Stimulated activated CD8-positive, alpha-beta memory T cell treated with anti-CD3 and anti-CD28 coated beads, Interleukin-7, amount 100 ng/mL, for 4 hours (primary cell): Measurements from ENCODE around the gene KIF18B.

Experiments used
- DNase-seq, 2 donors: peaks; one replicate each; pipeline ENCODE4 v3.0.0-alpha.2; 2020; ENCODE audit warnings: low read depth in 2 of 2

KIF18B gene

GRCh38 chr17:44940317-44940716, 7.3 kb downstream of the KIF18B start:
- DNase-seq: no peak

- DNase-seq: no peak
These were observed 12.5 kb downstream of the KIF18B start for GRCh38 chr17:44935116-44935515.

DNA sequence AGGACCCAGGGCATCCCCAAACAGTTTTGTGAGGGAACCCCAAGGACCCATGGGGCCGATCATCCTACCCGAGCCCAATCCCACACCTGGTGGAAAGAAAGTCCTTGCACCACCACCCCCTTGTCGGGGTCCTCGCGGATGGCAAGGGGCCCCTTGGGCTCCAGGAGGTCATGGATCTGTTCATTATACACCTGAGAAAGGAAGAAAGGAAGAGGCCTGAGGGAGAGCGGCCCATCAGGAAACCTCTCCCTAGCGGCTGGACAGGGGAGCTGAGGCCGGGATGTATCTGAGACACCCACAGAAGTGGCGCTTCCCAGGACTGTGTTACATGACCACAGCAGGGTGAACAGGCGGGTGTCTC, 12.8 kb downstream of the KIF18B start:
- no peak for DNase-seq

- no peak for DNase-seq
These were observed 13.5 kb downstream of the KIF18B start for GRCh38 chr17:44933824-44934744.

GRCh38 chr17:44932787-44933097, 14.8 kb downstream of the KIF18B start:
- DNase-seq: no peak

GRCh38 chr17:44932096-44932786, 15.3 kb downstream of the KIF18B start:
- DNase-seq: no peak

- no peak for DNase-seq
These were observed 16.2 kb downstream of the KIF18B start for GRCh38 chr17:44931376-44931775.

GRCh38 chr17:44930667-44931066, 16.9 kb downstream of the KIF18B start:
- no peak for DNase-seq

GRCh38 chr17:44928950-44929720, 18.4 kb downstream of the KIF18B start:
- no peak for DNase-seq

DNA sequence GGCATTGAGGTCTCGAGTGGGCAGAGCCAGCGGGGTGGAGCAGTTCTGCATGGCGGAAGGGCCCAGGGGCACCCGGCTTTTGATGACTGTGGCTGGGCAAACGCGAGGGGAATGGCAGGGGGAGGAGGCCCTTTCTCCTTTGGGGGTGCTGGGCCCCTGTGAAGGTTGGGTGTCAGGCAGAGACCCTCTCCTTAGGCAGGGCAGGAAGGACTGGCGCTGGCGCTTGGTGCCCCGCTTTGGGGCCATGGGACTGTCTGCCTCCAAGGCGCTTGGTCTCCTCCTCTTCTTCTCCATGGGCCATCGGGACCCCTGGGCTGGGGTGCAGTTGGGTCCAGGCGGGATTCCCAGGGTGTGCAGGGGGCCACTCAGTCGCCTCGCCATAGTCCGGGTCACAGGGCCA, 19.4 kb downstream of the KIF18B start:
- DNase-seq: no peak

- no peak for DNase-seq
These were observed 19.9 kb downstream of the KIF18B start for GRCh38 chr17:44927696-44928095.

- no peak for DNase-seq
These were observed 20.6 kb downstream of the KIF18B start for GRCh38 chr17:44926821-44927525.

- DNase-seq: no peak
These were observed 21.6 kb downstream of the KIF18B start for GRCh38 chr17:44925731-44926697.

GRCh38 chr17:44924107-44924544, 23.4 kb downstream of the KIF18B start:
- no peak for DNase-seq

GRCh38 chr17:44922746-44923470, 24.7 kb downstream of the KIF18B start:
- DNase-seq: no peak

GRCh38 chr17:44922136-44922535, 25.4 kb downstream of the KIF18B start:
- no peak for DNase-seq

GRCh38 chr17:44921122-44921882, 26.3 kb downstream of the KIF18B start:
- no peak for DNase-seq

- DNase-seq: no peak
These were observed 27.0 kb downstream of the KIF18B start for GRCh38 chr17:44920565-44920940.

DNA sequence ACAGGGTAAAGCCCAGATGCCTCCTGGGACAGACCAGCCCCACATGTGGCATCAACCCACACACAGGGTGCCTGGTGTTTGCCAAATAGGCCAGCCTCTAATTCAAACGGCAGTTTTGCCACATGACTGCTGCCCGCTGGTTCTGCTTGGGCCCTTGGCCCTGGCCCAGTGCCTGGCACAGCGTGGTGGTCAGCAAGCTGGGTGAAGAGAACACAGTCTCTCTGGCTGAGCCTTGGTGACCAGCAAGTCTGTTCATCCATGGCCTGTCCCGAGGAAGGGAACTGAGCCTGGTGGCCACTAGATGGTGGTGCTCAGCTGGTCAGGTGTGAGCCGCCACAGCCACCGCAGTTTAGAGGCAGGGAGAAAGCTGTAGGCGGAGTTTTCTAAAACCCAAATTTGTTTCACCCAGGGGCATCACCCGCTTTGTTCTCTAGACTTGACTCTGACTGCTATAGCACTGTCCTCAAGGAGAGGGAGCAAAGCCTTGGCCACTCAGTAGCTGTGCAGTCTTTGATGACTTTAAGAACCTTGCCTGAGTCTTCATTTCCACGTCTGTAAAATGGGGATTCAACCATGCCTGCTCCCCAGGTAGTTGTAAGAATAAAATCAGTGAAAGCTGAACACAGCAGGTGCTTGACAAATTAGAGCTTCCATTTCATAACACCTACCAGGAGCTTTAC, 27.5 kb downstream of the KIF18B start:
- DNase-seq: peak; percentile 12 to 39
